Measurements from ENCODE around the gene NDUFB3.

Gene NDUFB3

GRCh38 chr2:201046881-201047280 lies 24.9 kb upstream of the NDUFB3 start:
- TF ChIP-seq ZNF8 (CRISPR knock-in tag; IDR thresholded peaks at IDR 0.05) (no peak), ZFP3 (CRISPR knock-in tag; IDR thresholded peaks at IDR 0.05) (no peak), ZNF565 (CRISPR knock-in tag; conservative IDR thresholded peaks at IDR 0.05; ENCODE audit: low read depth) (no peak), TSHZ2 (CRISPR knock-in tag; IDR thresholded peaks at IDR 0.05) (no peak)
- ATAC-seq, result no peak

DNA sequence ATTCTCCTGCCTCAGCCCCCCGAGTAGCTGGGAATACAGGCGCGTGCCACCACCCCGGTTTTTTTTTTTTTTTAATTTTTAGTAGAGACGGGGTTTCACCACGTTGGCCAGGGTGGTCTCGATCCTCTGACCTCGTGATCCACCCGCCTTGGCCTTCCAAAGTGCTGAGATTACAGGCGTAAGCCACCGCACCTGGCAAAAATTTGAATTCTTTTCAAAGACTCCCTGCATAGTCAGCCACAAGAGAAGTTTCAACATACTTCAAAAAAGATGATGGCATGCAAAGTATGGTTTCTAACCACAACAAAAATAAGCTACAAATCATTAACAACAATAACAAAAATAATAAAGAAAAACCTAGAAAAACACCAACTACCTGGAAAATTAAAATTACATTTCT lies 22.3 kb upstream of the NDUFB3 start:
- no peak for TF ChIP-seq ARNTL (CRISPR knock-in tag; IDR thresholded peaks at IDR 0.05; ENCODE audit: borderline replicate concordance, low read depth)
- TF ChIP-seq ZC3H10 (CRISPR knock-in tag; IDR thresholded peaks at IDR 0.05), result no peak
- TF ChIP-seq CREB5 (CRISPR knock-in tag; IDR thresholded peaks at IDR 0.05; ENCODE audit: low read depth), result no peak
- no peak for TF ChIP-seq OSR1 (CRISPR knock-in tag; IDR thresholded peaks at IDR 0.05)
- TF ChIP-seq, protein P1, sequence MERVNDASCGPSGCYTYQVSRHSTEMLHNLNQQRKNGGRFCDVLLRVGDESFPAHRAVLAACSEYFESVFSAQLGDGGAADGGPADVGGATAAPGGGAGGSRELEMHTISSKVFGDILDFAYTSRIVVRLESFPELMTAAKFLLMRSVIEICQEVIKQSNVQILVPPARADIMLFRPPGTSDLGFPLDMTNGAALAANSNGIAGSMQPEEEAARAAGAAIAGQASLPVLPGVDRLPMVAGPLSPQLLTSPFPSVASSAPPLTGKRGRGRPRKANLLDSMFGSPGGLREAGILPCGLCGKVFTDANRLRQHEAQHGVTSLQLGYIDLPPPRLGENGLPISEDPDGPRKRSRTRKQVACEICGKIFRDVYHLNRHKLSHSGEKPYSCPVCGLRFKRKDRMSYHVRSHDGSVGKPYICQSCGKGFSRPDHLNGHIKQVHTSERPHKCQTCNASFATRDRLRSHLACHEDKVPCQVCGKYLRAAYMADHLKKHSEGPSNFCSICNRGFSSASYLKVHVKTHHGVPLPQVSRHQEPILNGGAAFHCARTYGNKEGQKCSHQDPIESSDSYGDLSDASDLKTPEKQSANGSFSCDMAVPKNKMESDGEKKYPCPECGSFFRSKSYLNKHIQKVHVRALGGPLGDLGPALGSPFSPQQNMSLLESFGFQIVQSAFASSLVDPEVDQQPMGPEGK (CRISPR knock-in tag; IDR thresholded peaks at IDR 0.05; ENCODE audit: borderline replicate concordance), result no peak
- TF ChIP-seq ISL1 (CRISPR knock-in tag; IDR thresholded peaks at IDR 0.05), result no peak
- no peak for TF ChIP-seq GLIS3 (CRISPR knock-in tag; IDR thresholded peaks at IDR 0.05)
- TF ChIP-seq ZFP30 (CRISPR knock-in tag; IDR thresholded peaks at IDR 0.05), result no peak
- no peak for TF ChIP-seq ESRRG (CRISPR knock-in tag; IDR thresholded peaks at IDR 0.05)
- TF ChIP-seq, protein P2, sequence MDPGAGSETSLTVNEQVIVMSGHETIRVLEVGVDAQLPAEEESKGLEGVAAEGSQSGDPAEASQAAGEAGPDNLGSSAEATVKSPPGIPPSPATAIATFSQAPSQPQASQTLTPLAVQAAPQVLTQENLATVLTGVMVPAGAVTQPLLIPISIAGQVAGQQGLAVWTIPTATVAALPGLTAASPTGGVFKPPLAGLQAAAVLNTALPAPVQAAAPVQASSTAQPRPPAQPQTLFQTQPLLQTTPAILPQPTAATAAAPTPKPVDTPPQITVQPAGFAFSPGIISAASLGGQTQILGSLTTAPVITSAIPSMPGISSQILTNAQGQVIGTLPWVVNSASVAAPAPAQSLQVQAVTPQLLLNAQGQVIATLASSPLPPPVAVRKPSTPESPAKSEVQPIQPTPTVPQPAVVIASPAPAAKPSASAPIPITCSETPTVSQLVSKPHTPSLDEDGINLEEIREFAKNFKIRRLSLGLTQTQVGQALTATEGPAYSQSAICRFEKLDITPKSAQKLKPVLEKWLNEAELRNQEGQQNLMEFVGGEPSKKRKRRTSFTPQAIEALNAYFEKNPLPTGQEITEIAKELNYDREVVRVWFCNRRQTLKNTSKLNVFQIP (CRISPR knock-in tag; IDR thresholded peaks at IDR 0.05; ENCODE audit: borderline replicate concordance, low read depth), result no peak
- no peak for TF ChIP-seq ZFP3 (CRISPR knock-in tag; IDR thresholded peaks at IDR 0.05)
- TF ChIP-seq, protein P3, sequence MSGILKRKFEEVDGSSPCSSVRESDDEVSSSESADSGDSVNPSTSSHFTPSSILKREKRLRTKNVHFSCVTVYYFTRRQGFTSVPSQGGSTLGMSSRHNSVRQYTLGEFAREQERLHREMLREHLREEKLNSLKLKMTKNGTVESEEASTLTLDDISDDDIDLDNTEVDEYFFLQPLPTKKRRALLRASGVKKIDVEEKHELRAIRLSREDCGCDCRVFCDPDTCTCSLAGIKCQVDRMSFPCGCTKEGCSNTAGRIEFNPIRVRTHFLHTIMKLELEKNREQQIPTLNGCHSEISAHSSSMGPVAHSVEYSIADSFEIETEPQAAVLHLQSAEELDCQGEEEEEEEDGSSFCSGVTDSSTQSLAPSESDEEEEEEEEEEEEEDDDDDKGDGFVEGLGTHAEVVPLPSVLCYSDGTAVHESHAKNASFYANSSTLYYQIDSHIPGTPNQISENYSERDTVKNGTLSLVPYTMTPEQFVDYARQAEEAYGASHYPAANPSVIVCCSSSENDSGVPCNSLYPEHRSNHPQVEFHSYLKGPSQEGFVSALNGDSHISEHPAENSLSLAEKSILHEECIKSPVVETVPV (CRISPR knock-in tag; IDR thresholded peaks at IDR 0.05), result no peak
- TF ChIP-seq TCF4 (CRISPR knock-in tag; IDR thresholded peaks at IDR 0.05; ENCODE audit: borderline replicate concordance), result no peak
- TF ChIP-seq BACH2 (CRISPR knock-in tag; IDR thresholded peaks at IDR 0.05; ENCODE audit: borderline replicate concordance), result no peak
- TF ChIP-seq RARB (CRISPR knock-in tag; IDR thresholded peaks at IDR 0.05), result no peak
- ATAC-seq, result no peak

- ATAC-seq, result peak; percentile 84
- TF ChIP-seq ZFP30 (CRISPR knock-in tag; IDR thresholded peaks at IDR 0.05), result no peak
- 0 out of 2 replicates have a peak, but pooled peaks have one; percentile 15 for TF ChIP-seq ISL1 (CRISPR knock-in tag; IDR thresholded peaks at IDR 0.05)
Measured at GRCh38 chr2:201057087-201057521, 14.7 kb upstream of the NDUFB3 start.

DNA sequence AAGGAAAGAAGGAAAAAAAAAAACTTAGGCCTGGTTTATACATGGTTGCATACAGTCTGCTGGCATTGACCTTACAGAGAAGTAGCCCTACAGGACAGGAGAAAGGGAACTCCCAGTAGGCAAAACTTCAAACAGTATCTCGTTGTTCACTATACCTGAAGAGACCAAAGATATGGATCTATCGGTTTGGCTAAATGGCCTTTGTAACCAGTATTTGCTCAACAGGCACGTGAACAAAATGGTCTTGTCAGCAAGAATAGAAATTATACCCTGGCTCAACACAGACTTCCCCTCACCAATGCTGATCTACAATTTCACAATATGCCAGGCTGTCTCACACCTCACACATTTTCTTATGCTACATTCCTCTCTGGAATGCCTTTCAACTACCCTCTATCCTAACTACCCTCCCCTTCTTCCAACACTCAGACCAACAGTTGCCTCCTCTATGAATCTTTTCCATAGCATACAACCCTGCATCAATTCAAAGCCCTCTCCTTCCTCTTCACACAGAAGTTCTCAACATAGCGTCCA lies 14.0 kb upstream of the NDUFB3 start:
- peak; percentile 48 for ATAC-seq
- TF ChIP-seq TSHZ2 (CRISPR knock-in tag; IDR thresholded peaks at IDR 0.05), result no peak
- no peak for TF ChIP-seq ZNF8 (CRISPR knock-in tag; IDR thresholded peaks at IDR 0.05)
- TF ChIP-seq ESRRG (CRISPR knock-in tag; IDR thresholded peaks at IDR 0.05), result no peak
- no peak for TF ChIP-seq SNAI2 (CRISPR knock-in tag; IDR thresholded peaks at IDR 0.05)
- TF ChIP-seq ZFP3 (CRISPR knock-in tag; IDR thresholded peaks at IDR 0.05), result no peak
- TF ChIP-seq CREB5 (CRISPR knock-in tag; IDR thresholded peaks at IDR 0.05; ENCODE audit: low read depth), result no peak
- TF ChIP-seq PPARA (CRISPR knock-in tag; IDR thresholded peaks at IDR 0.05; ENCODE audit: borderline replicate concordance), result no peak
- TF ChIP-seq TOX (CRISPR knock-in tag; IDR thresholded peaks at IDR 0.05; ENCODE audit: borderline replicate concordance), result no peak
- TF ChIP-seq BACH2 (CRISPR knock-in tag; IDR thresholded peaks at IDR 0.05; ENCODE audit: borderline replicate concordance), result no peak
